HepG2 (cell line): ENCODE measurements around the gene CSF3R. TPM values are rescaled to one million over a fixed set of nuclear protein-coding genes. Genes with fewer than 3 reads are reported as not detected.

Experiments used
- BCLAF1 ChIP-seq: fragments of 450-650 bp; IDR thresholded peaks from 2 replicates; pipeline ENCODE4 v1.6.1; 2017; ENCODE audit warnings: mild to moderate bottlenecking
- CCDC6 ChIP-seq: sonication (generic); formaldehyde crosslinking; IDR thresholded peaks from 2 replicates; pipeline ENCODE4 v1.8.1; 2022; ENCODE audit warnings: mild to moderate bottlenecking, missing genetic modification reagents, moderate library complexity
- CENPX ChIP-seq: sonication (generic); formaldehyde crosslinking; IDR thresholded peaks from 2 replicates; pipeline ENCODE4 v1.9.0; 2021; ENCODE audit warnings: mild to moderate bottlenecking, missing genetic modification reagents, moderate library complexity
- CHD4 ChIP-seq: fragments of 200-600 bp; sonication (generic); IDR thresholded peaks from 2 replicates; pipeline ENCODE4 v1.7.0; 2017; ENCODE audit warnings: mild to moderate bottlenecking, low read length, borderline replicate concordance
- ELF1 ChIP-seq: sonication (generic); formaldehyde crosslinking; IDR thresholded peaks from 2 replicates; pipeline ENCODE4 v1.4.0; 2020; ENCODE audit warnings: missing genetic modification reagents
- NR2F1 ChIP-seq, 2 experiments: fragments of 450-650 bp in 1 of 2; formaldehyde crosslinking in 1 of 2; IDR thresholded peaks; 2 replicates each; pipeline versions ENCODE4 v1.5.0 to v1.6.1; 2016 to 2020; ENCODE audit warnings: mild to moderate bottlenecking in 1 of 2, missing compliant biosample characterization in 1 of 2, missing genetic modification reagents in 1 of 2, moderate library complexity in 1 of 2
- PCBP1 ChIP-seq: fragments of 200-400 bp; formaldehyde crosslinking; IDR thresholded peaks from 2 replicates; pipeline ENCODE4 v1.6.1; 2017; ENCODE audit warnings: mild to moderate bottlenecking, low read depth, low read length, borderline replicate concordance
- PRPF4 ChIP-seq: fragments of 200-400 bp; formaldehyde crosslinking; IDR thresholded peaks from 2 replicates; pipeline ENCODE4 v1.6.1; 2016; ENCODE audit warnings: low read length, low read depth; ENCODE audit not compliant: poor library complexity, severe bottlenecking
- PTBP1 ChIP-seq: fragments of 200-400 bp; formaldehyde crosslinking; IDR thresholded peaks from 2 replicates; pipeline ENCODE4 v1.6.1; 2018; ENCODE audit warnings: low read length, low read depth; ENCODE audit not compliant: poor library complexity, severe bottlenecking
- SMAD9 ChIP-seq: sonication (generic); formaldehyde crosslinking; IDR thresholded peaks from 2 replicates; pipeline ENCODE4 v1.5.1; 2020; ENCODE audit warnings: mild to moderate bottlenecking, missing genetic modification reagents
- SYNCRIP ChIP-seq: fragments of 200-400 bp; formaldehyde crosslinking; IDR thresholded peaks from 2 replicates; pipeline ENCODE4 v1.6.1; 2018; ENCODE audit warnings: mild to moderate bottlenecking, low read depth, low read length; ENCODE audit not compliant: insufficient read depth
- ZFAT ChIP-seq: sonication (generic); formaldehyde crosslinking; conservative IDR thresholded peaks from 2 replicates; pipeline ENCODE4 v1.8.1; 2023; ENCODE audit warnings: missing genetic modification reagents, inconsistent platforms
- ZKSCAN8 ChIP-seq: IDR thresholded peaks from 2 replicates; pipeline ENCODE4 v1.6.1; 2016; ENCODE audit warnings: borderline replicate concordance, missing genetic modification reagents, missing compliant biosample characterization
- ZNF282 ChIP-seq: fragments of 450-650 bp; IDR thresholded peaks from 2 replicates; pipeline ENCODE4 v1.6.1; 2018; ENCODE audit not compliant: partially characterized antibody
- ZNF318 ChIP-seq: sonication (generic); formaldehyde crosslinking; IDR thresholded peaks from 2 replicates; pipeline ENCODE4 v1.4.0; 2020; ENCODE audit warnings: mild to moderate bottlenecking, missing genetic modification reagents
- ZNF556 ChIP-seq: sonication (generic); formaldehyde crosslinking; IDR thresholded peaks from 2 replicates; pipeline ENCODE4 v1.4.0; 2020; ENCODE audit warnings: mild to moderate bottlenecking, missing genetic modification reagents, borderline replicate concordance
- ZNF670 ChIP-seq: sonication (generic); formaldehyde crosslinking; IDR thresholded peaks from 2 replicates; pipeline ENCODE4 v1.8.0; 2022; ENCODE audit warnings: mild to moderate bottlenecking, missing genetic modification reagents, borderline replicate concordance
- ZSCAN25 ChIP-seq: sonication (generic); formaldehyde crosslinking; IDR thresholded peaks from 2 replicates; pipeline ENCODE4 v1.8.0; 2022; ENCODE audit warnings: mild to moderate bottlenecking, missing genetic modification reagents
- polyA plus RNA-seq, 8 experiments: library from polyadenylated mRNA; depleted of rRNA in 3 of 8; stranded (reverse) in 7 of 8; unstranded in 1 of 8; fragments of >200 nt; fragmentation: Illumina TruSeq in 4 of 8; extraction: Trizol in 4 of 8; gene quantifications; 2 replicates each; pipeline versions ENCODE4 v1.2.1 to v1.2.3, GENCODE V29; 2011 to 2016; ENCODE audit warnings: low read depth in 4 of 8, missing spikeins in 1 of 8, mixed read lengths in 1 of 8; ENCODE audit not compliant: insufficient read depth in 1 of 8
- total RNA-seq, 5 experiments: library from RNA; depleted of rRNA; stranded (reverse); fragments of >200 nt; fragmentation: Illumina TruSeq; extraction: Trizol; gene quantifications; 2 replicates each; pipeline ENCODE4 v1.2.3, GENCODE V29; 2016; ENCODE audit warnings: low read depth in 1 of 5

The CSF3R gene
- total and polyA plus RNA-seq, 2 of the 13 experiments (the other 11 are each of a cell fraction or from before 2014, with no cell fraction given), result 11.9 to 28.8 TPM

GRCh38 chr1:36463803-36464604 is 18.7 kb downstream of the CSF3R start, which contains the start of gene MRPS15 (continued):
- TF ChIP-seq ZFAT (CRISPR knock-in tag) (no peak; the same call in 1 of the 2 replicates), ZNF282 (no peak), PRPF4 (no peak), CCDC6 (CRISPR knock-in tag) (0 out of 2 replicates have a peak, but pooled peaks have one; percentile 58), PCBP1 (no peak; the same call in 1 of the 2 replicates), ZNF670 (CRISPR knock-in tag) (peak; percentile 91), ZNF318 (CRISPR knock-in tag) (0 out of 2 replicates have a peak, but pooled peaks have one; percentile 30), SMAD9 (no peak), ZKSCAN8 (CRISPR knock-in tag) (peak; percentile 80), NR2F1 (CRISPR knock-in tag; IDR thresholded peaks at IDR 0.05) (peak; percentile 60 to 81; a peak in 3 of 4 replicates), PTBP1 (peak; percentile 52), CHD4 (0 out of 2 replicates have a peak, but pooled peaks have one; percentile 26), ELF1 (CRISPR knock-in tag) (peak; percentile 85), SYNCRIP (no peak), ZSCAN25 (CRISPR knock-in tag) (peak; percentile 90), CENPX (CRISPR knock-in tag) (no peak), ZNF556 (CRISPR knock-in tag) (peak; percentile 95; the same call in 1 of the 2 replicates), BCLAF1 (no peak)
